ENCODE data around the gene MPDU1. TPM values are rescaled to one million over a fixed set of nuclear protein-coding genes. Genes with fewer than 3 reads are reported as not detected.
A peak's percentile ranks its signal among the peaks of the same experiment; 100 is the strongest.
"Not testable (repeated sequence)": the region's sequence is repeated elsewhere in the genome, so short reads cannot be mapped to it uniquely, and the experiment has no call there.

MPDU1 gene
- total RNA-seq, 2 experiments from 2014 or later, result 50.2 TPM

GRCh38 chr17:7618608-7619007, 35.0 kb downstream of the MPDU1 start:
- Mint-ChIP-seq H3K4me1 (peaks cover 4% of the 10 kb centered on the region), H3K9me3 (no peaks in the 10 kb centered on the region), H3K27ac (no peak overlapping the region), H3K4me3 (no peak overlapping the region), H3K36me3 (no peaks in the 10 kb centered on the region), H3K27me3 (peaks cover 2% of the 10 kb centered on the region)
- POLR2A ChIA-PET, result interaction anchor here (1.9 kb wide), 1 partner anchor 9 kb away, joined by 5 read pairs; the partner anchor contains the start of gene SAT2
- no peak for DNase-seq
- no peak for ATAC-seq (ENCODE audit: low read depth)

- Mint-ChIP-seq H3K27ac (no peak overlapping the region), H3K27me3 (peaks cover 2% of the 10 kb centered on the region), H3K4me3 (no peak overlapping the region), H3K4me1 (no peaks in the 10 kb centered on the region), H3K36me3 (no peaks in the 10 kb centered on the region), H3K9me3 (no peaks in the 10 kb centered on the region)
- no peak for ATAC-seq (ENCODE audit: low read depth)
- POLR2A ChIA-PET, result no interaction called here
- DNase-seq, result no peak
Observed at GRCh38 chr17:7620835-7621234, 37.2 kb downstream of the MPDU1 start.

- POLR2A ChIA-PET, result interaction anchor here (1.4 kb wide), 1 partner anchor 63 kb away, joined by 3 read pairs; no protein-coding TSS in a partner anchor
- Mint-ChIP-seq H3K36me3 (peaks cover 3% of the 10 kb centered on the region), H3K27me3 (peaks cover 2% of the 10 kb centered on the region), H3K4me3 (no peak overlapping the region), H3K27ac (no peak overlapping the region), H3K4me1 (peaks cover 12% of the 10 kb centered on the region), H3K9me3 (no peaks in the 10 kb centered on the region)
- DNase-seq (no peak), ATAC-seq (ENCODE audit: low read depth) (no peak)
Observed at GRCh38 chr17:7623661-7624060, 40.0 kb downstream of the MPDU1 start.

GRCh38 chr17:7625749-7626148, 42.1 kb downstream of the MPDU1 start:
- H3K9me3 Mint-ChIP-seq; H3K27ac Mint-ChIP-seq; H3K36me3 Mint-ChIP-seq; ATAC-seq (ENCODE audit: low read depth); POLR2A ChIA-PET; H3K4me3 Mint-ChIP-seq; DNase-seq; H3K27me3 Mint-ChIP-seq: not testable (repeated sequence)
- peaks cover 12% of the 10 kb centered on the region for H3K4me1 Mint-ChIP-seq

- H3K4me1 Mint-ChIP-seq, result peaks cover 12% of the 10 kb centered on the region
- no peak for ATAC-seq (ENCODE audit: low read depth)
- no peak for DNase-seq
- POLR2A ChIA-PET, result interaction anchor here (2.0 to 2.6 kb wide), 4 partner anchors 9 to 61 kb away, joined by 5 to 50 read pairs (median 16); partner anchors contain the start of genes FXR2, MPDU1, TP53 and WRAP53
- H3K9me3 Mint-ChIP-seq, result no peaks in the 10 kb centered on the region
- no peak overlapping the region for H3K27ac Mint-ChIP-seq
- H3K27me3 Mint-ChIP-seq, result peaks cover 2% of the 10 kb centered on the region
- H3K36me3 Mint-ChIP-seq, result peaks cover 3% of the 10 kb centered on the region
- peak overlapping the region; percentile 2 for H3K4me3 Mint-ChIP-seq
Observed at GRCh38 chr17:7626307-7626706, 42.7 kb downstream of the MPDU1 start.

- Mint-ChIP-seq H3K4me3 (peak overlapping the region; percentile 95), H3K9me3 (no peaks in the 10 kb centered on the region), H3K4me1 (peaks cover 12% of the 10 kb centered on the region), H3K27ac (peak overlapping the region; percentile 85), H3K36me3 (peaks cover 3% of the 10 kb centered on the region), H3K27me3 (peaks cover 2% of the 10 kb centered on the region)
- POLR2A ChIA-PET, result interaction anchor here (1.1 to 2.6 kb wide), 7 partner anchors 10 to 147 kb away, joined by 3 to 50 read pairs (median 7); partner anchors contain the start of genes FXR2, MPDU1, TP53 and WRAP53
- DNase-seq (no peak), ATAC-seq (ENCODE audit: low read depth) (no peak)
Observed at GRCh38 chr17:7626956-7627249, 43.3 kb downstream of the MPDU1 start.

- Mint-ChIP-seq H3K27me3 (no peaks in the 10 kb centered on the region), H3K36me3 (peaks cover 3% of the 10 kb centered on the region), H3K4me1 (peaks cover 14% of the 10 kb centered on the region), H3K4me3 (peak within 1 kb of the TSS; percentile 95), H3K9me3 (no peaks in the 10 kb centered on the region), H3K27ac (peak within 1 kb of the TSS; percentile 85)
- DNase-seq, result peak; percentile 80
- ATAC-seq (ENCODE audit: low read depth), result peak; percentile 96
- POLR2A ChIA-PET, result interaction anchor here (0.6 to 2.6 kb wide), 13 partner anchors 9 to 304 kb away, joined by 3 to 50 read pairs (median 5); partner anchors contain the start of genes ATP1B2, CD68, CNTROB and FXR2
Observed at GRCh38 chr17:7627250-7628121, 43.8 kb downstream of the MPDU1 start, which contains the start of gene SAT2. Gene SAT2, minus strand, starts transcription at chr17:7627821. Its CDS starts 186 bp downstream, at chr17:7627635.

GRCh38 chr17:7629939-7630571, 46.4 kb downstream of the MPDU1 start, which contains the start of gene SHBG:
Gene SHBG, plus strand, starts transcription at chr17:7630135. Its CDS starts 38 bp downstream, at chr17:7630173.
- Mint-ChIP-seq H3K4me3 (no peak within 1 kb of the TSS), H3K9me3 (no peaks in the 10 kb centered on the region), H3K4me1 (peaks cover 15% of the 10 kb centered on the region), H3K27me3 (no peaks in the 10 kb centered on the region), H3K27ac (no peak within 1 kb of the TSS), H3K36me3 (peaks cover 3% of the 10 kb centered on the region)
- POLR2A ChIA-PET, result interaction anchor here (0.6 kb wide), 1 partner anchor 67 kb away, joined by 3 read pairs; no protein-coding TSS in a partner anchor
- no peak for DNase-seq
- ATAC-seq (ENCODE audit: low read depth), result no peak

- POLR2A ChIA-PET, result interaction anchor here (0.8 to 1.3 kb wide), 2 partner anchors 42 to 55 kb away, joined by 5 to 26 read pairs; partner anchors contain the start of genes TP53 and WRAP53
- no peak for ATAC-seq (ENCODE audit: low read depth)
- H3K4me1 Mint-ChIP-seq, result peaks cover 11% of the 10 kb centered on the region
- H3K4me3 Mint-ChIP-seq, result no peak overlapping the region
- DNase-seq, result no peak
- H3K9me3 Mint-ChIP-seq, result no peaks in the 10 kb centered on the region
- H3K27ac Mint-ChIP-seq, result no peak overlapping the region
- H3K27me3 Mint-ChIP-seq, result no peaks in the 10 kb centered on the region
- H3K36me3 Mint-ChIP-seq, result no peaks in the 10 kb centered on the region
Observed at GRCh38 chr17:7631398-7632380, 48.0 kb downstream of the MPDU1 start.

GRCh38 chr17:7632492-7632894, 48.8 kb downstream of the MPDU1 start:
- DNase-seq (no peak), ATAC-seq (ENCODE audit: low read depth) (peak; percentile 28)
- Mint-ChIP-seq H3K27me3 (no peaks in the 10 kb centered on the region), H3K36me3 (no peaks in the 10 kb centered on the region), H3K27ac (no peak overlapping the region), H3K4me1 (peaks cover 4% of the 10 kb centered on the region), H3K4me3 (no peak overlapping the region), H3K9me3 (no peaks in the 10 kb centered on the region)
- POLR2A ChIA-PET, result interaction anchor here (0.8 to 1.3 kb wide), 2 partner anchors 41 to 54 kb away, joined by 5 to 26 read pairs; partner anchors contain the start of genes TP53 and WRAP53

- POLR2A ChIA-PET, result interaction anchor here (0.8 to 2.7 kb wide), 3 partner anchors 40 to 54 kb away, joined by 5 to 26 read pairs (median 11); partner anchors contain the start of genes TP53 and WRAP53
- H3K27me3 Mint-ChIP-seq, result peaks cover 3% of the 10 kb centered on the region
- H3K4me3 Mint-ChIP-seq, result no peak overlapping the region
- no peak for DNase-seq
- peaks cover 2% of the 10 kb centered on the region for H3K4me1 Mint-ChIP-seq
- H3K9me3 Mint-ChIP-seq, result no peaks in the 10 kb centered on the region
- H3K27ac Mint-ChIP-seq, result no peak overlapping the region
- ATAC-seq (ENCODE audit: low read depth), result no peak
- H3K36me3 Mint-ChIP-seq, result no peaks in the 10 kb centered on the region
Observed at GRCh38 chr17:7633093-7633492, 49.4 kb downstream of the MPDU1 start.

- POLR2A ChIA-PET, result interaction anchor here (2.7 kb wide), 1 partner anchor 53 kb away, joined by 11 read pairs; the partner anchor contains the start of genes TP53 and WRAP53
- peaks cover 3% of the 10 kb centered on the region for H3K4me1 Mint-ChIP-seq
- no peaks in the 10 kb centered on the region for H3K9me3 Mint-ChIP-seq
- ATAC-seq (ENCODE audit: low read depth), result no peak
- DNase-seq, result no peak
- peaks cover 6% of the 10 kb centered on the region for H3K27me3 Mint-ChIP-seq
- H3K36me3 Mint-ChIP-seq, result no peaks in the 10 kb centered on the region
- no peak overlapping the region for H3K27ac Mint-ChIP-seq
- no peak overlapping the region for H3K4me3 Mint-ChIP-seq
Observed at GRCh38 chr17:7634384-7634783, 50.7 kb downstream of the MPDU1 start.
